ENCODE results near the gene PNPLA6. TPM values are rescaled to one million over a fixed set of nuclear protein-coding genes. Genes with fewer than 3 reads are reported as not detected.

PNPLA6 gene
- polyA plus RNA-seq, 3 donors = 11.2 to 178 (median 14.4) TPM

DNA sequence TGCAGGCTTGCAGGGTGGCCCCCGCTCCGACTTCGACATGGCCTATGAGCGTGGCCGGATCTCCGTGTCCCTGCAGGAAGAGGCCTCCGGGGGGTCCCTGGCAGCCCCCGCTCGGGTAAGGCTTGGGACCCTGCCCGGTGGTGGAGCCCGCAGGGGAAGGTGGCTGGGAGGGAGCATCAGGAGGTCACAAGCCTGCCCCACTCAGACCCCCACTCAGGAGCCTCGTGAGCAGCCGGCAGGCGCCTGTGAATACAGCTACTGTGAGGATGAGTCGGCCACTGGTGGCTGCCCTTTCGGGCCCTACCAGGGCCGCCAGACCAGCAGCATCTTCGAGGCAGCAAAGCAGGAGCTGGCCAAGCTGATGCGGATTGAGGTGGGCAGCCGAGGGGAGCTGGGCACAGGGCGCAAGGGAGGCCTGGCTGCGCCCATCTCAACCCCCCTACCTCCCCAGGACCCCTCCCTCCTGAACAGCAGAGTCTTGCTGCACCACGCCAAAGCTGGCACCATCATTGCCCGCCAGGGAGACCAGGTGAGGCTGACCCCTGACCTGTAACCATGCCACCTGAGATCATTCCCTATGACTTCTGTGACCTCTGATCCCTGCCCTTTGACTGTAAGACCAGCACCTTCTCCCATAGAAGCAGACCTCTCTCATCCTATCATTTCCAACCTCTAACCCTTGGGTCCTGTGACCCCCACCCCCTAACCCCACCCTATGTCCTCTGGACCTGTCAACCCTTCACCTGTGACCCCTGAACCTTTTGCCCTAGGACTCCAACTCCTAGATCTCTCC is 7.2 kb downstream of the PNPLA6 start:
- peaks cover 44 to 48% of the 10 kb centered on the region in 2 donors for H3K4me1 ChIP-seq (ENCODE audit: control insufficient read depth in 1 of 2, insufficient read depth in 2 of 2, low read length in 2 of 2)
- no peaks in the 10 kb centered on the region for H3K9me3 ChIP-seq (replicated peaks in 1 of 2; ENCODE audit: control insufficient read depth in 1 of 2, insufficient read depth in 1 of 2, low read length in 2 of 2)
- no peaks in the 10 kb centered on the region for H3K27me3 ChIP-seq (ENCODE audit: control insufficient read depth in 2 of 2, insufficient read depth in 2 of 2, low read length in 2 of 2)
- WGBS (ENCODE audit: insufficient coverage) = 99% methylated on average over 21 of the region's 24 CpGs
- H3K79me2 ChIP-seq (ENCODE audit: insufficient read depth, low read length) = no peaks in the 10 kb centered on the region
- peak overlapping the region; percentile 33 for H3K9ac ChIP-seq (ENCODE audit: insufficient read depth, low read length, poor library complexity, severe bottlenecking)
- H3K4me2 ChIP-seq (replicated peaks; ENCODE audit: extremely low read depth, low read length, poor library complexity, severe bottlenecking) = no peak overlapping the region
- H3K4me1 Mint-ChIP-seq = peaks cover 51% of the 10 kb centered on the region
- H2AFZ ChIP-seq (ENCODE audit: insufficient read depth, low read depth, low read length, poor library complexity, severe bottlenecking) = no peak overlapping the region
- TF ChIP-seq, protein P1, sequence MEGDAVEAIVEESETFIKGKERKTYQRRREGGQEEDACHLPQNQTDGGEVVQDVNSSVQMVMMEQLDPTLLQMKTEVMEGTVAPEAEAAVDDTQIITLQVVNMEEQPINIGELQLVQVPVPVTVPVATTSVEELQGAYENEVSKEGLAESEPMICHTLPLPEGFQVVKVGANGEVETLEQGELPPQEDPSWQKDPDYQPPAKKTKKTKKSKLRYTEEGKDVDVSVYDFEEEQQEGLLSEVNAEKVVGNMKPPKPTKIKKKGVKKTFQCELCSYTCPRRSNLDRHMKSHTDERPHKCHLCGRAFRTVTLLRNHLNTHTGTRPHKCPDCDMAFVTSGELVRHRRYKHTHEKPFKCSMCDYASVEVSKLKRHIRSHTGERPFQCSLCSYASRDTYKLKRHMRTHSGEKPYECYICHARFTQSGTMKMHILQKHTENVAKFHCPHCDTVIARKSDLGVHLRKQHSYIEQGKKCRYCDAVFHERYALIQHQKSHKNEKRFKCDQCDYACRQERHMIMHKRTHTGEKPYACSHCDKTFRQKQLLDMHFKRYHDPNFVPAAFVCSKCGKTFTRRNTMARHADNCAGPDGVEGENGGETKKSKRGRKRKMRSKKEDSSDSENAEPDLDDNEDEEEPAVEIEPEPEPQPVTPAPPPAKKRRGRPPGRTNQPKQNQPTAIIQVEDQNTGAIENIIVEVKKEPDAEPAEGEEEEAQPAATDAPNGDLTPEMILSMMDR (IDR thresholded peaks at IDR 0.05) = no peak
- peak overlapping the region in 1 of 2 donors; percentile 57 for H3K4me3 Mint-ChIP-seq
- H3K9me3 Mint-ChIP-seq = peaks cover 0 to 5% (median 0%) of the 10 kb centered on the region in 7 donors
- H3K4me3 ChIP-seq (replicated peaks in 1 of 3; ENCODE audit: low read depth in 2 of 3, low read length in 3 of 3) = no peak overlapping the region
- intact Hi-C loops (cut with micrococcal nuclease) = loop anchor here (5.0 to 10.0 kb wide), 2 partner anchors 50 to 112 kb away; no protein-coding TSS in a partner anchor
- H3K36me3 ChIP-seq (replicated peaks in 1 of 2; ENCODE audit: control insufficient read depth in 1 of 2, insufficient read depth in 2 of 2, low read length in 2 of 2) = peaks cover 43 to 50% of the 10 kb centered on the region in 2 donors
- H3K27ac ChIP-seq (ENCODE audit: low read depth in 1 of 2, low read length in 2 of 2) = peak overlapping the region; percentile 95 to 98
- no peak for DNase-seq
- peak overlapping the region; percentile 98 to 100 (median 99) for H3K27ac Mint-ChIP-seq
- H4K20me1 ChIP-seq (ENCODE audit: insufficient read depth, low read length) = no peaks in the 10 kb centered on the region
- no peaks in the 10 kb centered on the region for H3K27me3 Mint-ChIP-seq (ENCODE audit: low read depth in 3 of 3)
- peaks cover 50 to 64% of the 10 kb centered on the region in 2 donors for H3K36me3 Mint-ChIP-seq

- H3K4me2 ChIP-seq (replicated peaks; ENCODE audit: extremely low read depth, low read length, poor library complexity, severe bottlenecking) = peak overlapping the region; percentile 41
- TF ChIP-seq, protein P1 (IDR thresholded peaks at IDR 0.05) = no peak
- H3K27me3 ChIP-seq (ENCODE audit: control insufficient read depth in 2 of 2, insufficient read depth in 2 of 2, low read length in 2 of 2) = no peaks in the 10 kb centered on the region
- peak overlapping the region; percentile 98 to 100 (median 99) for H3K27ac Mint-ChIP-seq
- H3K4me1 ChIP-seq (ENCODE audit: control insufficient read depth in 1 of 2, insufficient read depth in 2 of 2, low read length in 2 of 2) = peaks cover 44 to 48% of the 10 kb centered on the region in 2 donors
- H3K27me3 Mint-ChIP-seq (ENCODE audit: low read depth in 3 of 3) = no peaks in the 10 kb centered on the region
- H3K4me1 Mint-ChIP-seq = peaks cover 50% of the 10 kb centered on the region
- intact Hi-C loops (cut with micrococcal nuclease) = loop anchor here (5.0 to 10.0 kb wide), 2 partner anchors 52 to 110 kb away; no protein-coding TSS in a partner anchor
- H3K79me2 ChIP-seq (ENCODE audit: insufficient read depth, low read length) = no peaks in the 10 kb centered on the region
- H3K4me3 ChIP-seq (replicated peaks in 1 of 3; ENCODE audit: low read depth in 2 of 3, low read length in 3 of 3) = peak overlapping the region in 1 of 3 experiments; percentile 47
- no peaks in the 10 kb centered on the region for H3K9me3 ChIP-seq (replicated peaks in 1 of 2; ENCODE audit: control insufficient read depth in 1 of 2, insufficient read depth in 1 of 2, low read length in 2 of 2)
- H2AFZ ChIP-seq (ENCODE audit: insufficient read depth, low read depth, low read length, poor library complexity, severe bottlenecking) = no peak overlapping the region
- H3K4me3 Mint-ChIP-seq = peak overlapping the region; percentile 51 to 71
- WGBS (ENCODE audit: insufficient coverage) = 0% methylated on average over 3 of the region's 3 CpGs
- H3K9me3 Mint-ChIP-seq = peaks cover 0 to 5% (median 0%) of the 10 kb centered on the region in 7 donors
- H3K27ac ChIP-seq (ENCODE audit: low read depth in 1 of 2, low read length in 2 of 2) = peak overlapping the region; percentile 95 to 98
- DNase-seq = peak; percentile 76 to 83 (median 82)
- H3K36me3 Mint-ChIP-seq = peaks cover 43 to 62% of the 10 kb centered on the region in 2 donors
- no peaks in the 10 kb centered on the region for H4K20me1 ChIP-seq (ENCODE audit: insufficient read depth, low read length)
- peaks cover 33 to 40% of the 10 kb centered on the region in 2 donors for H3K36me3 ChIP-seq (replicated peaks in 1 of 2; ENCODE audit: control insufficient read depth in 1 of 2, insufficient read depth in 2 of 2, low read length in 2 of 2)
- H3K9ac ChIP-seq (ENCODE audit: insufficient read depth, low read length, poor library complexity, severe bottlenecking) = peak overlapping the region; percentile 73
Observed at GRCh38 chr19:7544626-7545025, 9.1 kb downstream of the PNPLA6 start.

All from CD14-positive monocyte (primary cell).